HUES6 (cell line): ENCODE measurements around the gene FAM135A.
"Not testable (repeated sequence)": the region's sequence is repeated elsewhere in the genome, so short reads cannot be mapped to it uniquely, and the experiment has no call there.

Experiments used
- H3K27ac ChIP-seq: 2 replicates; pipeline ENCODE4 v1.7.0; 2013; ENCODE audit warnings: low read depth, mild to moderate bottlenecking, low read length, inconsistent platforms
- H3K27me3 ChIP-seq: 2 replicates; pipeline ENCODE4 v1.6.1; 2013; ENCODE audit warnings: low read length; ENCODE audit not compliant: control insufficient read depth, insufficient read depth
- H3K36me3 ChIP-seq: 2 replicates; pipeline ENCODE4 v1.6.1; 2013; ENCODE audit warnings: low read length; ENCODE audit not compliant: control insufficient read depth, insufficient read depth
- H3K4me1 ChIP-seq: 2 replicates; pipeline ENCODE4 v1.6.1; 2013; ENCODE audit warnings: low read length; ENCODE audit not compliant: control insufficient read depth, insufficient read depth
- H3K4me3 ChIP-seq: 2 replicates; pipeline ENCODE4 v1.5.1; 2013; ENCODE audit warnings: low read depth, low read length
- H3K9ac ChIP-seq: one replicate; pipeline ENCODE4 v1.6.1; 2013; ENCODE audit warnings: mild to moderate bottlenecking, low read length
- H3K9me3 ChIP-seq: 2 replicates; pipeline ENCODE4 v1.6.1; 2013; ENCODE audit warnings: low read depth, low read length; ENCODE audit not compliant: control insufficient read depth, insufficient read depth

FAM135A gene

DNA sequence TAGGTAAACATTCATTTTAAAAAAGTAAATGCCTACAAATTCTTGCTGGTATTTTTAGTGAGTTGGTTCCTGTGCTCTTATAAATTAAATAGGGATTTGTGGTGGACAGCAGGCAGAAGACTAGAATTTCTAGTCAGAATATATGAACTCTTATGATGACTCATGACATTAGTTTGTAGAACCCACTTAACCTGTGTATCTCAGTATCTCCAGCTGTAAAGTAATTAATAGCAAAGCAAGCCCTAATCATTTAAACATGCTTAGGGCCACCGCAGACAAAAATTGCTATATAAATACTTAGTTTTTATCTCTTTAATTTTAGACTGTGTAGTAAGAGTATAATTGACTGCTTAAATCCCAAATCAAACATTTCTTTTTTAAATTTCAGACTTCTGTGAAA is 2.4 kb downstream of the FAM135A start:
- 0 out of 2 replicates have a peak, but pooled peaks cover 2% of the 10 kb centered on the region for H3K4me1 ChIP-seq
- no peak overlapping the region for H3K9ac ChIP-seq
- no peaks in the 10 kb centered on the region for H3K9me3 ChIP-seq
- peaks cover 21% of the 10 kb centered on the region for H3K36me3 ChIP-seq
- H3K27me3 ChIP-seq: no peaks in the 10 kb centered on the region
- no peak overlapping the region for H3K27ac ChIP-seq
- no peak overlapping the region for H3K4me3 ChIP-seq

DNA sequence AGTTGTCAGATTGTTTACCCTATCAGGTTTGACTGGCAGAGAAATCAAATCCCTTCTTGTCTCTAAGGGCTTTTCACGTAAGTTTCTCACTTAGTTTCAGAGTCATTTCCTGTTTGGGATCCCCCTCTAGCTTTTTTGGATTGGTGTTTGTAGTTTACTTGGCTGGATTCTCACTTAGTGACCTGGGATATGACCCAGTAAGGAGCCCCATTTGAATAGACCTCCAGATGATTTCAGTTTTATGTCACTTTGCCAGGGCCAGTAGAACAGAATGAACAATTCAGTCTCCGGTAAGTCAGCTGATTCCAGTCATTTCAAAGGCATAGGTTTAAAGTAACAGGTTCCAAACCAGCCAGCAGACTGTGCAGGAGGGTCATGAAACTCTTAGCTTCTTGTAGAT is 8.2 kb downstream of the FAM135A start:
- Histone ChIP-seq H3K9ac (no peak overlapping the region), H3K36me3 (peaks cover 23% of the 10 kb centered on the region), H3K27ac (no peak overlapping the region), H3K27me3 (no peaks in the 10 kb centered on the region), H3K9me3 (no peaks in the 10 kb centered on the region), H3K4me1 (peaks cover 7% of the 10 kb centered on the region; the same call in 1 of the 2 replicates), H3K4me3 (no peak overlapping the region)

- no peak overlapping the region for H3K4me3 ChIP-seq
- no peak overlapping the region for H3K27ac ChIP-seq
- peaks cover 7% of the 10 kb centered on the region; the same call in 1 of the 2 replicates for H3K4me1 ChIP-seq
- H3K27me3 ChIP-seq: no peaks in the 10 kb centered on the region
- H3K36me3 ChIP-seq: peaks cover 26% of the 10 kb centered on the region
- H3K9ac ChIP-seq: no peak overlapping the region
- no peaks in the 10 kb centered on the region for H3K9me3 ChIP-seq
Observed at GRCh38 chr6:70423189-70424134, 10.2 kb downstream of the FAM135A start.

DNA sequence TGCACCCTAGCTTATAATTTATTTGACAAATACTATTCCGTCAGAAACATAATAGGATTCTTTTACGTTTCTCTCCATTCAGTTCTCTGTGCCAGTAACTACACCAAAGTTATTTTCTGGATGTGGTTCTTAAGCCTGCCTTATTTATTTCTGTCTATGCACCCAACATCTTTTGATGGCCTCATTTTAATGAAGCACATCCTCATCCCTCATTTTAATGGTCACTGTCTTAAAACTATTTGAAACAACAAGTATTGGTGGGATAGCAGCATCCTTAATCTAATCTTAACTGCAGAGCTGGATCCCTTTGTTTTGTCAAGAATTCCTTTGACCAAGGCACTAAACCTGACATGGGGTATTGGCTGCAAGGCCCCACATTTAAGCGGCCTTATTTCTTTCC is 11.0 kb downstream of the FAM135A start:
- Histone ChIP-seq H3K27ac (no peak overlapping the region), H3K27me3 (no peaks in the 10 kb centered on the region), H3K4me1 (peaks cover 7% of the 10 kb centered on the region; the same call in 1 of the 2 replicates), H3K9ac (no peak overlapping the region), H3K9me3 (no peaks in the 10 kb centered on the region), H3K4me3 (no peak overlapping the region), H3K36me3 (peaks cover 27% of the 10 kb centered on the region)

- Histone ChIP-seq H3K27ac (no peak overlapping the region), H3K4me3 (no peak overlapping the region), H3K9me3 (no peaks in the 10 kb centered on the region), H3K4me1 (no peaks in the 10 kb centered on the region), H3K36me3 (peaks cover 23% of the 10 kb centered on the region), H3K9ac (no peak overlapping the region), H3K27me3 (no peaks in the 10 kb centered on the region)
Observed at GRCh38 chr6:70436320-70436719, 23.0 kb downstream of the FAM135A start.

GRCh38 chr6:70445001-70445400 is 31.7 kb downstream of the FAM135A start:
- peaks cover 40% of the 10 kb centered on the region for H3K36me3 ChIP-seq

GRCh38 chr6:70447343-70448070 is 34.2 kb downstream of the FAM135A start:
- H3K27ac ChIP-seq, H3K27me3 ChIP-seq, H3K4me3 ChIP-seq, H3K9ac ChIP-seq, H3K4me1 ChIP-seq: not testable (repeated sequence)
- Histone ChIP-seq H3K9me3 (peaks cover 18% of the 10 kb centered on the region), H3K36me3 (peaks cover 44% of the 10 kb centered on the region)

More at GRCh38 chr6:70445001-70445400, 31.7 kb downstream of the FAM135A start:
- peaks cover 18% of the 10 kb centered on the region for H3K9me3 ChIP-seq
- no peaks in the 10 kb centered on the region for H3K4me1 ChIP-seq
- no peaks in the 10 kb centered on the region for H3K27me3 ChIP-seq
- H3K9ac ChIP-seq: no peak overlapping the region
- no peak overlapping the region for H3K4me3 ChIP-seq
- no peak overlapping the region for H3K27ac ChIP-seq

- not testable (repeated sequence) for H3K27me3 ChIP-seq, H3K9ac ChIP-seq, H3K4me3 ChIP-seq, H3K4me1 ChIP-seq, H3K9me3 ChIP-seq, H3K27ac ChIP-seq
- H3K36me3 ChIP-seq: peaks cover 24% of the 10 kb centered on the region
Observed at GRCh38 chr6:70453899-70454298, 40.6 kb downstream of the FAM135A start.

- H3K4me3 ChIP-seq: no peak overlapping the region
- H3K27me3 ChIP-seq: no peaks in the 10 kb centered on the region
- no peaks in the 10 kb centered on the region for H3K4me1 ChIP-seq
- H3K36me3 ChIP-seq: peaks cover 14% of the 10 kb centered on the region
- H3K27ac ChIP-seq: no peak overlapping the region
- H3K9ac ChIP-seq: no peak overlapping the region
- H3K9me3 ChIP-seq: no peaks in the 10 kb centered on the region
Observed at GRCh38 chr6:70456735-70457134, 43.4 kb downstream of the FAM135A start.

DNA sequence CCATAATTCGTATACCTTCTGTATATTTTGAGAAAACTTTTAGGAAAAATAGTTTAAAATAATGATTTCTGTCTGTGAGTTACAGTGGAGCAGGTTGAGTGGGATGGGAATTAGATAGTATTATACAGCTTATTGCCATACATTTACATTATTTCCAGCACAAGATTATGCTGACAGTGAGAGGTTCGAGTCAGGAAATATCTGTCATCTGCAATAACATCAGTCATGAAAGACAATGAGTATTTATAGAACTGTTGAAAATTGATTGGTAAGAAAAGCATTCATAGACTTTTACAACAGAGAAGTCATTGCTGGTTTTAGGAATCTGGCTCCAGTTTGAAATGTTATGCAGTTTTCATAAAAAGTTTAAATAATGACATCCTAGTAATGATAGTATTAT is 45.9 kb downstream of the FAM135A start:
- H3K4me1 ChIP-seq: no peaks in the 10 kb centered on the region
- H3K9me3 ChIP-seq: no peaks in the 10 kb centered on the region
- H3K4me3 ChIP-seq: no peak overlapping the region
- H3K27ac ChIP-seq: no peak overlapping the region
- no peaks in the 10 kb centered on the region for H3K36me3 ChIP-seq
- H3K27me3 ChIP-seq: no peaks in the 10 kb centered on the region
- no peak overlapping the region for H3K9ac ChIP-seq

DNA sequence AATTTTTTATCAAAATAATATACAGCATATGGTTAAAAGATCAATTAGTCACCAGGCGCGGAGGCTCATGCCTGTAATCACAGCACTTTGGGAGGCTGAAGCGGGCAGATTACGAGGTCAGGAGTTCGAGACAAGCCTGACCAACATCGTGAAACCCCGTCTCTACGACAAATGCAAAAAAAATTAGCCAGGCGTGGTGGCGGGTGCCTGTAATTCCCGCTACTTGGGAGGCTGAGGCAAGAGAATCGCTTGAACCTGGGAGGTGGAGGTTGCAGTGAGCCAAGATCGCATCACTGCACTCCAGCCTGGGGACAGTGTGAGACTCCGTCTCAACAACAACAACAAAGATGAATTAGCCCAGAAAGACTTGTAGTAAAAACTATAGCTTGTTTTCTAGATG is 46.4 kb downstream of the FAM135A start:
- H3K9me3 ChIP-seq, H3K27ac ChIP-seq, H3K36me3 ChIP-seq, H3K27me3 ChIP-seq, H3K4me1 ChIP-seq, H3K9ac ChIP-seq, H3K4me3 ChIP-seq: not testable (repeated sequence)
